HFF-Myc (cell line): ENCODE results near the gene TAF6.

Experiments
- DNase-seq: peaks from one replicate; pipeline ENCODE4 v3.0.0-alpha.2; 2011; ENCODE audit warnings: low read depth; ENCODE audit errors: extremely low read depth
- H3K4me3 ChIP-seq: replicated peaks from 2 replicates; pipeline ENCODE4 v1.5.1; 2011; ENCODE audit warnings: low read depth, mild to moderate bottlenecking, control low read depth, low read length
- CTCF ChIP-seq: IDR thresholded peaks from 2 replicates; pipeline ENCODE4 v1.5.1; 2012; ENCODE audit warnings: mild to moderate bottlenecking, low read depth, low read length, control low read depth; ENCODE audit errors: missing control alignments

The TAF6 gene

GRCh38 chr7:100107890-100108289 lies 11.3 kb downstream of the TAF6 start:
- TF ChIP-seq CTCF, result no peak
- no peak for DNase-seq
- no peak overlapping the region for H3K4me3 ChIP-seq

DNA sequence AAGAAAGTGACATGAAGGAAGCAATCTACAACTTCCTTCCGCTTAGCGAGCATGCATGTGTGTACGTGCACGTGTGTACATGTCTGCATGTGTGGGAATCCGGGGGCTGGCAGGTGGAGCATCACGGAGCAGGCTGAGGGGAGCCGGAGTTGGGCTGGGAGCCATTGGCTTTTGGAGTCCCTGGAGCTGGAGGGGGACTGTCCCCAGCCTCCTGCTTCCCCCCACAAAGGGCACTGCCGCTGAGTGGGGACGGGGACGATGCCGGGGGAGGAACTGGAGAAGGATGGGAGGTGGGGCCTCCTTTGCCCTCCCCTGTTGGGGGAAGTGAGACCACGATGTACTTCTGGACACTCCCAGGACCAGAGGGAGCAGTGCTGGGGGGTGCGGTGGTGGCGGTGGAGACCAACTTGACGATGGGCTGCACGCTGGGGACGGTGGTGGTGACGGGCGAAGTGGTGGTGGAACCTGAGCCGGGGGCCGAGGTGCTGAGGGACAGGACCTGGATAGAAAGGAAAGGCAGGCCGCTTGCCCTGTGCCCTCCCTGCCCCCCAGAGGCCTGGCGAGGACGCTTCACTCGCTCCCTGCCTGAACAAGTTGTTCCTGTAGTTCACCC lies 11.9 kb downstream of the TAF6 start:
- no peak for TF ChIP-seq CTCF
- H3K4me3 ChIP-seq, result no peak overlapping the region
- no peak for DNase-seq

DNA sequence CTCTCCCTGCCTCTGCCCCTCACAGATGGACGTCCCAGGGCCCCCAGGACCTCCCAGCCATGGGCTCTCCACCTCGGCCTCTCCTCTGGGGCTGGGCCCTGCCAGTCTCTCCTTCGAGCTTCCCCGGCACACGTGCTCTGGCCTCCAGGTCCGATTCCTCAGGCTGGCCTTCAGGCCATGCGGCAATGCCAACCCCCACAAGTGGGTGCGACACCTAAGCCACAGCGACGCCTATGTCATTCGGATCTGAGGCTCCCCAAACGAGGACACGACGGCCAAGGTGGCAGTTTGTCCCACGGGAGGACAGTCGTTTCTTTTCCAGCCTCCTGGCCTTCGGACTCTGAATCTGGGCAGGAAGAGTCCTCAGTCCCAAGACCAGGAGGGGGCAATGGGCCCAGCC lies 12.5 kb downstream of the TAF6 start:
- DNase-seq, result no peak
- no peak for TF ChIP-seq CTCF

DNA sequence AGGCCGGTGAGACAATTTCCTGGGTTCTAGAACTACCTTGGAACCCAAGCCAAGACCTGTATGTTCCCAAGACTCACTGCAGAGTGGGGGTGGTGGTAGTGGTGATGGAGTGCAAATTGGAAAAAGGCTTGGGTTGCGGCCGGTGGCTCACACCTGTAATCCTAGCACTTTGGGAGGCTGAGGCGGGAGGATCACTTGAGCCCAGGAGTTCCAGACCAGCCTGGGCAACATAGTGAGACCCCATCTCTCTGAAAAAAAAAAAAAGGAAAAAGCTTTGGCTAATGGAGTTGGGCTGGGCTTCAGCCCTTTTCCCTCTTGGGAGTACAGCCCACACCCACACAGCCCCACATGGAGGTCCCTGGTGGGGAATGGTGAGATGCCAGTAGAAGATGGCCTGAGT lies 13.6 kb downstream of the TAF6 start:
- TF ChIP-seq CTCF, result no peak
- DNase-seq, result no peak
- H3K4me3 ChIP-seq, result no peak overlapping the region

More for the DNA sequence above, 12.5 kb downstream of the TAF6 start:
- H3K4me3 ChIP-seq, result no peak overlapping the region

- peak overlapping the region; percentile 92 for H3K4me3 ChIP-seq
- no peak for TF ChIP-seq CTCF
- no peak for DNase-seq
Measured at GRCh38 chr7:100102950-100103840, 16.0 kb downstream of the TAF6 start.

DNA sequence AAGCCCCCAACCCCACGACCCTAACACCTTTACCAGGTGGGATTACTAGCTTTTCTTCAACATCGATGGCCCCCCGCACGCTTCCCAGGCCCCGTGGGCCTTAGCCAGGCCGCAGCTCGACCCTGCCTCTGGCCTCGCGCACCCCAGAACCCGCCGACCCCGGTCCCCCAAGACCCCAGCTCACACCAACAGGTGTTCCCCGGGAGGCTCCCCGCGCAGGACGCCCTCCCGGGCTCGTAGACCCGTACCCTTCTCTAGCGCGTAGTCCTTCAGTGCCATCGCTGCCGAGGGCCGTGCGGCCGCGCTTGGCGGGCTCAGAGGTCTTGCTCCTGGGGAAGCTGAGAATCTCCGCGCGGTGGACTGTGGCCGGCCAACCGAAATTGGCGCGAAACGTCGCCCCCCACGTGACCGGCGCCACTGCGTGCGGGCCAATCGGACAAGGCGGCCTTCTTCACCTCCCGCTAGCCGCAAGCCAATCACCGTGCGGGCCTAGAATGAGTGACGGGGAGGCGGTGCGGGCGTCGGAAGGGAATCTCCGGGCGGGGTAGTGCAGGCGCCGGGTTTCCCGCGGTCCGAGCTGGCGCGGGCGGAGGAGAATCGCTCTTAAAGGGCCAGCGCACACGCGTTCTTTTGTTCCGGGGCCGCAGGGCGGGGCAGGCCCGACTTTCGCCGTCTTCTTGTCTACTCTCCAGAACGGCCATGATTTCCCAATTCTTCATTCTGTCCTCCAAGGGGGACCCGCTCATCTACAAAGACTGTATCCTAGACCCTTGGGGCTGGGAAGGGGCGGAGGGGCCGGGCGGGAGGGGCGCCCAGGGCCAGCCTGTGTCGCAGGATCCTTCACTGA lies 17.9 kb downstream of the TAF6 start, which contains the start of the genes AP4M1 and MCM7:
TSS of gene AP4M1 (plus strand) at position 628 of the 847 bp plus-strand sequence. CDS start at position 700, 72 bp downstream.
TSS of gene MCM7 (minus strand) at position 382 of the 847 bp plus-strand sequence. CDS start at position 279, 103 bp downstream.
- no peak for TF ChIP-seq CTCF
- DNase-seq, result peak; percentile 91
- H3K4me3 ChIP-seq, result peak within 1 kb of the TSS; percentile 92
